ENCODE results near the gene FGF14. TPM values are rescaled to one million over a fixed set of nuclear protein-coding genes. Genes with fewer than 3 reads are reported as not detected.

FGF14 gene
- total and polyA plus RNA-seq, 2 of the 4 experiments (the other 2 are of a cell fraction): under 0.01 TPM; not detected in 1

- Histone ChIP-seq H2AK9ac (replicated peaks; ENCODE audit: low read depth, low read length, poor library complexity) (no peak overlapping the region), H3K56ac (ENCODE audit: extremely low read depth, insufficient read depth, low read length) (no peak overlapping the region), H3K4me1 (ENCODE audit: control insufficient read depth, insufficient read depth, low read length) (no peaks in the 10 kb centered on the region), H2AFZ (replicated peaks; ENCODE audit: low read length, poor library complexity) (no peak overlapping the region), H4K91ac (ENCODE audit: insufficient read depth, low read depth, low read length) (no peak overlapping the region), H3K27ac (ENCODE audit: insufficient read depth, low read length) (no peak overlapping the region), H2BK20ac (ENCODE audit: low read depth, low read length) (no peak overlapping the region), H3K23ac (ENCODE audit: low read depth, low read length) (no peak overlapping the region), H3K4ac (ENCODE audit: low read depth, low read length) (no peak overlapping the region), H4K20me1 (ENCODE audit: insufficient read depth, low read length) (no peaks in the 10 kb centered on the region), H3K18ac (ENCODE audit: low read depth, low read length) (no peak overlapping the region), H3K9ac (ENCODE audit: low read depth, low read length) (no peak overlapping the region), H3K79me1 (ENCODE audit: low read depth in 1 of 2, low read length in 2 of 2) (no peaks in the 10 kb centered on the region), H3K4me2 (ENCODE audit: low read depth, low read length) (no peak overlapping the region), H3K27me3 (ENCODE audit: control insufficient read depth, insufficient read depth, low read length) (no peaks in the 10 kb centered on the region), H4K8ac (ENCODE audit: low read depth in 2 of 2, low read length in 2 of 2) (no peak overlapping the region), H3K14ac (replicated peaks; ENCODE audit: low read depth, low read length) (no peak overlapping the region), H2BK120ac (ENCODE audit: low read depth, low read length) (no peak overlapping the region), H3K4me3 (ENCODE audit: insufficient read depth, low read depth, low read length) (no peak overlapping the region), H3K36me3 (ENCODE audit: control insufficient read depth, insufficient read depth, low read length) (no peaks in the 10 kb centered on the region), H2BK5ac (ENCODE audit: low read depth, low read length, poor library complexity, severe bottlenecking) (no peak overlapping the region), H3K9me1 (ENCODE audit: insufficient read depth, low read length) (no peaks in the 10 kb centered on the region), H4K5ac (ENCODE audit: low read depth, low read length) (no peak overlapping the region), H3K9me3 (ENCODE audit: control insufficient read depth, insufficient read depth, low read length) (no peaks in the 10 kb centered on the region), H2BK15ac (ENCODE audit: low read depth, low read length) (no peak overlapping the region), H2AK5ac (ENCODE audit: low read depth, low read length) (no peak overlapping the region)
- dilution Hi-C loops (cut with HindIII; ENCODE audit: low sequenced_read_pairs, unreplicated experiment): no loop called here
- POLR2A ChIA-PET (ENCODE audit: unreplicated experiment): no interaction called here
- no peak for ATAC-seq (ENCODE audit: low read depth)
- no TSS peak for BruUV-seq (replicated peaks)
- TF ChIP-seq CHD1 (IDR thresholded peaks at IDR 0.05; ENCODE audit: low read depth, low read length) (no peak), RCOR1 (IDR thresholded peaks at IDR 0.05; ENCODE audit: insufficient replicate concordance, low read length) (no peak), CTCF (conservative IDR thresholded peaks at IDR 0.05; ENCODE audit: low read depth, low read length) (no peak), RFX5 (IDR thresholded peaks at IDR 0.05; ENCODE audit: low read depth, low read length) (no peak), NFE2L2 (IDR thresholded peaks at IDR 0.05; ENCODE audit: low read depth, low read length) (no peak), BHLHE40 (IDR thresholded peaks at IDR 0.05; ENCODE audit: low read depth, low read length) (no peak), MAFK (IDR thresholded peaks at IDR 0.05; ENCODE audit: low read depth, low read length) (no peak), SMC3 (IDR thresholded peaks at IDR 0.05; ENCODE audit: low read depth, low read length) (no peak)
- TF ChIP-seq, protein P1, sequence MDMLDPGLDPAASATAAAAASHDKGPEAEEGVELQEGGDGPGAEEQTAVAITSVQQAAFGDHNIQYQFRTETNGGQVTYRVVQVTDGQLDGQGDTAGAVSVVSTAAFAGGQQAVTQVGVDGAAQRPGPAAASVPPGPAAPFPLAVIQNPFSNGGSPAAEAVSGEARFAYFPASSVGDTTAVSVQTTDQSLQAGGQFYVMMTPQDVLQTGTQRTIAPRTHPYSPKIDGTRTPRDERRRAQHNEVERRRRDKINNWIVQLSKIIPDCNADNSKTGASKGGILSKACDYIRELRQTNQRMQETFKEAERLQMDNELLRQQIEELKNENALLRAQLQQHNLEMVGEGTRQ (IDR thresholded peaks at IDR 0.05; ENCODE audit: low read depth, low read length): no peak
- TF ChIP-seq, protein P2, sequence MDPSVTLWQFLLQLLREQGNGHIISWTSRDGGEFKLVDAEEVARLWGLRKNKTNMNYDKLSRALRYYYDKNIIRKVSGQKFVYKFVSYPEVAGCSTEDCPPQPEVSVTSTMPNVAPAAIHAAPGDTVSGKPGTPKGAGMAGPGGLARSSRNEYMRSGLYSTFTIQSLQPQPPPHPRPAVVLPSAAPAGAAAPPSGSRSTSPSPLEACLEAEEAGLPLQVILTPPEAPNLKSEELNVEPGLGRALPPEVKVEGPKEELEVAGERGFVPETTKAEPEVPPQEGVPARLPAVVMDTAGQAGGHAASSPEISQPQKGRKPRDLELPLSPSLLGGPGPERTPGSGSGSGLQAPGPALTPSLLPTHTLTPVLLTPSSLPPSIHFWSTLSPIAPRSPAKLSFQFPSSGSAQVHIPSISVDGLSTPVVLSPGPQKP (IDR thresholded peaks at IDR 0.05; ENCODE audit: borderline replicate concordance, low read depth, low read length): no peak
- in situ Hi-C loops (cut with MboI; ENCODE audit: low sequenced_read_pairs): no loop called here
- DNase-seq: no peak
- CTCF ChIA-PET: no interaction called here
- intact Hi-C loops (cut with micrococcal nuclease): no loop called here
Observed at GRCh38 chr13:101967781-101968180, 434.1 kb downstream of the FGF14 start.

Measured in IMR-90 (cell line).